GM10248 (cell line): ENCODE results near the gene LAMB4.
"Not testable (repeated sequence)": the region's sequence is repeated elsewhere in the genome, so short reads cannot be mapped to it uniquely, and the experiment has no call there.

Source experiments
- CTCF ChIA-PET: fragments of 300-600 bp; sonication (Branson Sonifier 250); formaldehyde crosslinking; extraction: SDS; loops from one replicate; lab custom pipeline; 2021; ENCODE audit warnings: antibody characterized with exemption; lab: Yijun Ruan, JAX
- POLR2A ChIA-PET: fragments of 350-650 bp; sonication (Branson Sonifier 250); formaldehyde crosslinking; extraction: SDS; loops from one replicate; lab custom pipeline; 2020; ENCODE audit warnings: antibody characterized with exemption; lab: Yijun Ruan, JAX
- DNase-seq: peaks from one replicate; pipeline ENCODE4 v3.0.0; 2012; ENCODE audit errors: extremely low spot score
- TF ChIP-seq, protein P1 (sequence below): IDR thresholded peaks from 2 replicates; pipeline ENCODE4 v1.5.1; 2012; ENCODE audit warnings: mild to moderate bottlenecking, low read depth; ENCODE audit errors: extremely low read depth, missing control alignments, control extremely low read depth

The LAMB4 gene

DNA sequence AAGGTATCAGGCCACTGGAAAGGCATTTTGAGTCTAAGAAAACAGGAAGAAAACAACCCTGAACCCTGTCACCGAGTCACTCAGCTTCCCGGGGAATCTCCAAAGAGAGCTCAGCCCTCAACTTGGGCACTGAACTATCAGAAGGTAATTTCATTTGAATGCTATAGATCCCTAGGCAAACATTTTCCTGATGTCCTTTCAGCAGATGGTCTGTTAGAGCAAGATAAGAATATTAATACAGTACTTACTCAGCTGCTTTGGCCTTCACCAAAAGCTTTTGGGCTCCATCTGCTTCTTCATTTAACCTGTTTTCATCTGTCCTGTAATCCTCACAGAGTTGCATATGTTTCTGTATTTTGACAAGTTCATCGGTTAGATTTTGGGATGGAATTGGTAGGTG is 93.0 kb downstream of the LAMB4 start:
- ChIA-PET CTCF (interaction anchor here (1.3 kb wide), 1 partner anchor 9 kb away, joined by 3 read pairs; no protein-coding TSS in a partner anchor), POLR2A (no interaction called here)
- DNase-seq, result no peak
- TF ChIP-seq, protein P1, sequence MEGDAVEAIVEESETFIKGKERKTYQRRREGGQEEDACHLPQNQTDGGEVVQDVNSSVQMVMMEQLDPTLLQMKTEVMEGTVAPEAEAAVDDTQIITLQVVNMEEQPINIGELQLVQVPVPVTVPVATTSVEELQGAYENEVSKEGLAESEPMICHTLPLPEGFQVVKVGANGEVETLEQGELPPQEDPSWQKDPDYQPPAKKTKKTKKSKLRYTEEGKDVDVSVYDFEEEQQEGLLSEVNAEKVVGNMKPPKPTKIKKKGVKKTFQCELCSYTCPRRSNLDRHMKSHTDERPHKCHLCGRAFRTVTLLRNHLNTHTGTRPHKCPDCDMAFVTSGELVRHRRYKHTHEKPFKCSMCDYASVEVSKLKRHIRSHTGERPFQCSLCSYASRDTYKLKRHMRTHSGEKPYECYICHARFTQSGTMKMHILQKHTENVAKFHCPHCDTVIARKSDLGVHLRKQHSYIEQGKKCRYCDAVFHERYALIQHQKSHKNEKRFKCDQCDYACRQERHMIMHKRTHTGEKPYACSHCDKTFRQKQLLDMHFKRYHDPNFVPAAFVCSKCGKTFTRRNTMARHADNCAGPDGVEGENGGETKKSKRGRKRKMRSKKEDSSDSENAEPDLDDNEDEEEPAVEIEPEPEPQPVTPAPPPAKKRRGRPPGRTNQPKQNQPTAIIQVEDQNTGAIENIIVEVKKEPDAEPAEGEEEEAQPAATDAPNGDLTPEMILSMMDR, result no peak

DNA sequence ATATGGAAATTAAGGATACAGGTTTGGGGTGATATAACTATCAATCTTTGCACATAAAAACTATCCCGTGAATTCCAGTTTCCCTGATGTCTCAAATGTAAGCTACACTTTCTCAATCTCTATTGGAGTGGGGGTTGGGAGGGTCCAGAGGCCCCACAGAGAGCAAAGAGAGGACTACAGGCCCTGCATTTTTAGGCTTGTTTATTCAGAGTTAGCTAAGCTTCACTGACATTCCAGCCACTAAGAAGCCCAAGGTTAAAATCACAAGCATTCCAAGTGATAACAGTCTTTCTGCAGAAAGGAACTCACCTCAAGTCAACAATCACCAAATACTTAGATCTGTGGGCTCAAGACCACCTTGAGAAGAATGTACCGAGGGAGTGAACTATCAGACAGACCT is 95.6 kb downstream of the LAMB4 start:
- ChIA-PET POLR2A (no interaction called here), CTCF (no interaction called here)
- TF ChIP-seq, protein P1, result no peak
- DNase-seq, result no peak

DNA sequence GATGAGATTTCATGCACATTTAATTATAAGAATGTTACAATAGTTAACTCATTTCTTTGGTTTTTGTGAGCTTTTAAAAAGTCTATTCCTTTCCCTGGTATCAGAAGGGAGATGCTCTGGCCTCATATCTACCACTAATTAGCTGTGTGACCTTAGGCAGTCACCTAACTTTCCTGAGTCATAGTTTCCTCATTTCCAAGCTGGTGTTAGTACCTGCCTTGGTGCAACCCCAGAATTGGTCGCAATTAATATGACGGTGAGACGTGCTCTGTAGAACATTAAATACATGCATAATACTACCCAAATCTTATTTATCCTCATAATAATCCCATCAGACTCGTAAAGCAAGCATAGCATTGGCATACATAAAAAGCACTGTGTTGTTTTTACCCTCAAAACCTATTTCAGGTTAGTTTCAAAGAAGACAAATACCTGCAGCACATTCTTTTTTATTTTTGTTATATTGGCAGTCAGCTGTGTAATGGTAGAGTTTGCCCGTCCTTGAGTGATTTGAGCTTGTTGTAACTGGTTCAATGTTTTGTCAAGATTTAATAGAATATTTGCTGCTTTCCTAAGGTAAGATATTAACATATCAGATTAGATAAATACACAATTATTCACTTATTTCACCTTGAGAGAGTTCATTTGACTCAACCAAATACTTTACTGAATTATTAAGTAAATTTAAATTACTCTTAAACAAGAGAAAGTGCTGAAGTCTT is 96.2 kb downstream of the LAMB4 start:
- POLR2A ChIA-PET, result interaction anchor here (0.7 kb wide), 1 partner anchor 732 kb away, joined by 4 read pairs; no protein-coding TSS in a partner anchor
- no peak for DNase-seq
- TF ChIP-seq, protein P1, result no peak
- CTCF ChIA-PET, result interaction anchor here (1.4 to 2.1 kb wide), 2 partner anchors 9 to 11 kb away, joined by 3 to 8 read pairs; no protein-coding TSS in a partner anchor

DNA sequence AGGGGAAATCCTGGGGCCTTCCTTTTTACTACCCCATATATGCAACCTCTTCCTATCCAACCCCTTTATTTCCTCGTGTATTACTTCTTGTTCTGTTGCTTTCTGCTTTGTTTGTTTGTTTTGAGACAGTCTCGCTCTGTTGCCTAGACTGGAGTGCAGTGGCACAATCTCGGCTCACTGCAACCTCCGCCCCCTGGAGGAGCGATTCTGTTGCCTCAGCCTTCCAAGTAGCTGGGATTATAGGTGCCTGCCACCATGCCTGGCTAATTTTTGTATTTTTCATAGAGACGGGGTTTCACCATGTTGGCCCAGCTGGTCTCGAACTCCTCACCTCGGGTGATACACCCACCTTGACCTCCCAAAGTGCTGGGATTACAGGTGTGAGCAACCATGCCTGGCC is 96.9 kb downstream of the LAMB4 start:
- POLR2A ChIA-PET, result interaction anchor here (0.7 kb wide), 1 partner anchor 731 kb away, joined by 4 read pairs; no protein-coding TSS in a partner anchor
- not testable (repeated sequence) for DNase-seq
- CTCF ChIA-PET, result interaction anchor here (1.4 to 2.1 kb wide), 2 partner anchors 8 to 11 kb away, joined by 3 to 8 read pairs; no protein-coding TSS in a partner anchor

DNA sequence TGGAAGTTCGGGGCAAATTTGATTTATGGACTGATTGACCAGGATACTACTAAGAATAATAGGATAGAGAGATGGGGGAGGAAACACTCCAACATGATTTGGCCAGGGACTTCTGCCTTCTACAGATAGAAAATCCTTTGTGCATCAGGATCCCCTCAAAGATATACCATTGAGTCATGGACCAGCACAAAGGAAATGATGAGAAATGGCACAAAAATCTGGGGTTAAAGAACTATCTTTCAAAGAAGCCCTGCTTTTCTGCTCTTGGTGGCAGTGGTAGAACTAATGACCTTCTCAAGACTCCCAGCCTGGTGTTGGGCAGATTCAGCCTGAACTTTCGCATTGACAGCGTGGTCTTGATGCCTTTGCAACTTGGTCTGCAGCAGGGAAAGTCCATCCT is 99.6 kb downstream of the LAMB4 start:
- ChIA-PET CTCF (interaction anchor here (1.4 kb wide), 1 partner anchor 13 kb away, joined by 5 read pairs; no protein-coding TSS in a partner anchor), POLR2A (no interaction called here)
- TF ChIP-seq, protein P1, result no peak
- DNase-seq, result no peak

DNA sequence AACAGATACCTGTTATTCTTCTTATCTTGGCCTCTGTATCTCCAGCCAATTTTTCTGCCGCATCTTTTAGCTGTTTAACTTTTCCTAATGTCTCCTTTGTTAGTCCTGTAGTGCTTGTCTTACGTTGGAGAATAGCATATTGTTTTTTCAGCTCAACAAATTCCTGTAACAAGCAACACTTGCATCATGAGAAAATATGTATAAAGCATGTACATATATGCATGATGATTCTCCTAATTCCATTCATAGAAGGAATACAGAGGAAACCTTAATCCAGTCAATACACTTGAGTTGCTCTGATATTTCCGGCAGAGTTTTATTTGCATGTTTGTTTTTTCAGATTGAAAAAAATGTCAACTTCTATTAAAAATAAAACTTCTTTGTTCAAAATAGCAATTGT is 101.1 kb downstream of the LAMB4 start:
- TF ChIP-seq, protein P1, result no peak
- POLR2A ChIA-PET, result no interaction called here
- CTCF ChIA-PET, result interaction anchor here (0.9 kb wide), 1 partner anchor 10 kb away, joined by 4 read pairs; no protein-coding TSS in a partner anchor
- DNase-seq, result no peak

DNA sequence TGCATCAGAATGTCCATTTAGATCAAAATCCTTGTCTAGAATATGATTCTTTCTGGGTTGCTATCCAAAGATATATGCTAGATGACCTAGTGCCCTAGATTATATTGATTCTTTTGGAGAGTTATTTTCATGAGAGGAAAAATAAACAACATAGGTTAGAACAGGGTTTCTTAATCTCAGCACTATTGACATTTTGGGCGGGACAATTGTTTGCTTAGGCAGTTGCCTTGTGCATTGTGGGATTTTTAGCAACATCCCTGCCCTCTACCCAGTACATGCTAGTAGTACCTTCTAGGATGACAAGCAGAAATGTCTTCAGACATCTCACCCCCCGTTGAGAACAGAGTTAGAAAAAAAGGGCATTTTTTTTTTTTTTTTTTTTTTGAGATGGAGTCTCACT is 102.0 kb downstream of the LAMB4 start:
- TF ChIP-seq, protein P1, result no peak
- DNase-seq, result no peak
- CTCF ChIA-PET, result no interaction called here
- POLR2A ChIA-PET, result no interaction called here
